ENCODE results near the gene HDAC6. TPM values are rescaled to one million over a fixed set of nuclear protein-coding genes. Genes with fewer than 3 reads are reported as not detected.

The HDAC6 gene
- polyA plus RNA-seq, 1 donor (not counting 4 experiments of a cell fraction or from before 2014, with no cell fraction given), result 21.9 TPM

DNA sequence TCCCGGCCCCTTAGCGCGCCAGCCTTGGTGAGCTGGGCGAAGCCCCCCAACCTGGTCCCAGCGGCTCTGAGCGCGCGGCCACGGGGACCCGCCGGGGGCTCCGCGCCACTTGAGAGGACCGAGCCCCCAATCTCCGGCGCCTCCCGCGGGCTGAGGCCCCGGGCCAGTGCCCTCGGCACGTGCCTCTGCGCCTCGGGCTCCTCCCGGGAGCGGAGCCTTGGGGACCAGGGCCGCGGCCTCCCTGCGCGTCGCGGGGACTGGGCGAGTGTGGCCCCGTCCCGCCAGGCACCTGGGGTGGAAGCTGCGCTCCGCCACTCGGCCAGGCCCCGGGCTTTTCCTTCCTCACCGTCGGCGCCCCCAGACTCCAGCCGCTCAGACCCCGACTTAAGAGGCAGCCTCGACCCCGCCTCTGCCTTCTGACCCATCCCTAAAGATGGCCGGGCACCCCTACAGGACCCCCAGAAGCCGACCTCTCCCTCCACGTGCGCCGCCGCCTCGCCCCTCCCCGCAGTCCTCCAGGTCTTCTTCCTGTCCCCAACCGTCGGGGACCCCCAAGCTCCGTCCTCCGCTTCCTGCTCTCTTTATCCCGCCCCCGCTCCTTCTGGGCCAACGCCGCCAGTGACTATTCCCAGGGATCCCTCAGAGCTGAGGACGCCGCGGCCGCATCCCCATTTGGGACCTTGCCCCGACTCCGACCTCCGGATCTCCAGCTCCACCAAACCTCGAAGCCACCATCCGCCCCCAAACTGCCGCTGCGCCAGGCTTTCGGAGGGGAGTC, 25.2 kb downstream of the HDAC6 start:
- Histone ChIP-seq H3K4me2 (ENCODE audit: control insufficient read depth, extremely low read depth, insufficient read depth, low read depth, low read length) (no peak overlapping the region), H3K27me3 (ENCODE audit: control insufficient read depth, extremely low read depth, insufficient read depth, low read length) (peaks cover 6% of the 10 kb centered on the region), H3K27ac (ENCODE audit: control insufficient read depth, insufficient read depth, low read length) (no peak overlapping the region), H3K9ac (ENCODE audit: control insufficient read depth, extremely low read depth, insufficient read depth, low read length) (no peak overlapping the region), H4K20me1 (ENCODE audit: control insufficient read depth, extremely low read depth, insufficient read depth, low read length) (no peaks in the 10 kb centered on the region), H2AFZ (ENCODE audit: control insufficient read depth, low read length) (no peak overlapping the region), H3K36me3 (ENCODE audit: control insufficient read depth in 2 of 2, extremely low read depth in 1 of 2, insufficient read depth in 2 of 2, low read length in 2 of 2) (no peaks in the 10 kb centered on the region), H3K79me2 (ENCODE audit: control insufficient read depth, insufficient read depth, low read length) (no peaks in the 10 kb centered on the region), H3K9me3 (ENCODE audit: control insufficient read depth, low read depth, low read length) (no peaks in the 10 kb centered on the region), H3K4me3 (ENCODE audit: control insufficient read depth in 2 of 3, extremely low read depth in 1 of 3, insufficient read depth in 2 of 3, low read depth in 1 of 3, low read length in 3 of 3) (no peak overlapping the region), H3K9me1 (ENCODE audit: control insufficient read depth, extremely low read depth, insufficient read depth, low read length) (no peaks in the 10 kb centered on the region), H3K4me1 (ENCODE audit: control insufficient read depth, extremely low read depth, insufficient read depth, low read length) (no peaks in the 10 kb centered on the region)
- DNase-seq (ENCODE audit: low read depth, low spot score), result no peak
- dilution Hi-C loops (cut with MboI; ENCODE audit: extremely low pct_ligation_motif_present, low sequenced_read_pairs), result no loop called here
- no peak for FAIRE-seq
- TF ChIP-seq EZH2 (IDR thresholded peaks at IDR 0.05; ENCODE audit: low read length) (no peak), CTCF (optimal IDR thresholded peaks at IDR 0.05 in 1 of 3, IDR thresholded peaks at IDR 0.05 in 1 of 3, conservative IDR thresholded peaks at IDR 0.05 in 1 of 3; ENCODE audit: extremely low read depth in 1 of 3, insufficient read depth in 2 of 3, low read length in 3 of 3) (no peak)

- H4K20me1 ChIP-seq (ENCODE audit: control insufficient read depth, extremely low read depth, insufficient read depth, low read length), result no peaks in the 10 kb centered on the region
- FAIRE-seq (no peak), DNase-seq (ENCODE audit: low read depth, low spot score) (no peak)
- H3K9me3 ChIP-seq (ENCODE audit: control insufficient read depth, low read depth, low read length), result no peaks in the 10 kb centered on the region
- no peak overlapping the region for H2AFZ ChIP-seq (ENCODE audit: control insufficient read depth, low read length)
- no peaks in the 10 kb centered on the region for H3K36me3 ChIP-seq (ENCODE audit: control insufficient read depth in 2 of 2, extremely low read depth in 1 of 2, insufficient read depth in 2 of 2, low read length in 2 of 2)
- H3K4me3 ChIP-seq (ENCODE audit: control insufficient read depth in 2 of 3, extremely low read depth in 1 of 3, insufficient read depth in 2 of 3, low read depth in 1 of 3, low read length in 3 of 3), result no peak overlapping the region
- TF ChIP-seq EZH2 (IDR thresholded peaks at IDR 0.05; ENCODE audit: low read length) (no peak), CTCF (optimal IDR thresholded peaks at IDR 0.05 in 1 of 3, IDR thresholded peaks at IDR 0.05 in 1 of 3, conservative IDR thresholded peaks at IDR 0.05 in 1 of 3; ENCODE audit: extremely low read depth in 1 of 3, insufficient read depth in 2 of 3, low read length in 3 of 3) (no peak)
- no peak overlapping the region for H3K9ac ChIP-seq (ENCODE audit: control insufficient read depth, extremely low read depth, insufficient read depth, low read length)
- H3K79me2 ChIP-seq (ENCODE audit: control insufficient read depth, insufficient read depth, low read length), result no peaks in the 10 kb centered on the region
- H3K9me1 ChIP-seq (ENCODE audit: control insufficient read depth, extremely low read depth, insufficient read depth, low read length), result no peaks in the 10 kb centered on the region
- H3K27ac ChIP-seq (ENCODE audit: control insufficient read depth, insufficient read depth, low read length), result no peak overlapping the region
- no peaks in the 10 kb centered on the region for H3K4me1 ChIP-seq (ENCODE audit: control insufficient read depth, extremely low read depth, insufficient read depth, low read length)
- dilution Hi-C loops (cut with MboI; ENCODE audit: extremely low pct_ligation_motif_present, low sequenced_read_pairs), result no loop called here
- peaks cover 6% of the 10 kb centered on the region for H3K27me3 ChIP-seq (ENCODE audit: control insufficient read depth, extremely low read depth, insufficient read depth, low read length)
- H3K4me2 ChIP-seq (ENCODE audit: control insufficient read depth, extremely low read depth, insufficient read depth, low read depth, low read length), result no peak overlapping the region
Measured at GRCh38 chrX:48827654-48827968, 25.7 kb downstream of the HDAC6 start.

All from keratinocyte (primary cell).